Stimulated activated CD4-positive, alpha-beta T cell treated with anti-CD3 and anti-CD28 coated beads, TNF-alpha, amount 100 ng/mL, for 1 hour (primary cell): ENCODE measurements around the gene NOA1.
"Not testable (repeated sequence)": the region's sequence is repeated elsewhere in the genome, so short reads cannot be mapped to it uniquely, and the experiment has no call there.

Experiments
- DNase-seq, 3 donors: peaks; one replicate each; pipeline ENCODE4 v3.0.0-alpha.2; 2020; ENCODE audit warnings: low read depth in 3 of 3, low spot score in 1 of 3

NOA1 gene

GRCh38 chr4:56959100-56959499, 18.3 kb downstream of the NOA1 start:
- DNase-seq = no peak

DNA sequence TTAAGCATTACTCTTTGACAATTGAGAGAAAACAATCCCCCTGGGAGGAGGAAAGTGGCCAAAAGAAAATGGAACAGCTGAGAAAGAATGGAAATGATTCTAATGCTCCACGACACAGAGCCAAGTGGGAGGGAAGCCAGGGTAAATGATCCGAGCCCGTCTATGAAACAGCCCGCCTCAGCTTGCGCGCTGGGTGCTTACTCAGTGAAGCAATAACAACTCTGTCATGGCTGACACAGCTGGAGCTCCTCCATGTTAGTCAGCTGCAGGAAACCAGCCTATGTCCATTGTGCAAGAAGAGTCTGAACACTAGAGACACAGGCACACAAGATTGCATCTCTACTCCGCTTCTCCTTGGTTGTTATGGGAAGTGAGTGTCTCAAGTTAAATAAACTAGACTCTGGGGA, 19.3 kb downstream of the NOA1 start:
- DNase-seq = no peak

DNA sequence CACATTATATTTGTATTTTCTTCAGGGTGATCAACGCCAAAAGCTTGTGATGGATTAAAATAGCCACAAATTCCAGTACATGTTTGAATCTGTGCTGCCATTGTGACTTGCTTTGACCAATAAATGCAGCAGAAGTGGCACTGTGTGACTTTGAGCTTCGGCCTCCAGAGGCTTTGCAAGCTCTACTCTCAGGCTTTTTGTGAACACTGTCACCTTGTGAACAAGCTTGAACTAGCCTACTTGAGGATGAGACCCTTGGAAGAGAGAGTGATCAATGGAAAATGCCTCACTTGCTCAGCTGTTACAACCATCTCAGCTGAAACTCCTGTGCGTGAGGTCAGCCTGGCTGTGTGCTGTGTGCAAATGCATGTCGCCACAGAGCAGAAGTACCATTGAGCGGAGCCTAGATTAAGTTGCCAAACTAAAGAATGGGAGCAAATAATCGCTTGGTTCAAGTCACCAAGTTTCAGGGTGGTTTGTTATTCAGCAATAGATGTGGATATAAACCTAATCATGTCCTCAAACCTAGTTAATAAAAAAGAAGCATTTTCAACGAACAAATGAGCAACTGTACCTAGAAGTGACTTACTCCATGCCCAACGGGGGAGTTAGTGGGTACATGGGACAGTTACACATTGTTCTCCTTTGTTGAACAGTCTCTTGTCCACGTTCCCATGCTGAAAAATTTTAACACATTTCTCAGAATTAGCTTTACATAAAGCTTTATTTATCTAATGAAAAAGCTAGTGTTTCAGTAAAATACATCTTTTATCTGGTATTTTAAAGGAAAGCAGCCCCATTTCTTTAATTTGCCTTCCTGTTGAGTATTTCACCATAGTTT, 23.5 kb downstream of the NOA1 start:
- DNase-seq = no peak

DNA sequence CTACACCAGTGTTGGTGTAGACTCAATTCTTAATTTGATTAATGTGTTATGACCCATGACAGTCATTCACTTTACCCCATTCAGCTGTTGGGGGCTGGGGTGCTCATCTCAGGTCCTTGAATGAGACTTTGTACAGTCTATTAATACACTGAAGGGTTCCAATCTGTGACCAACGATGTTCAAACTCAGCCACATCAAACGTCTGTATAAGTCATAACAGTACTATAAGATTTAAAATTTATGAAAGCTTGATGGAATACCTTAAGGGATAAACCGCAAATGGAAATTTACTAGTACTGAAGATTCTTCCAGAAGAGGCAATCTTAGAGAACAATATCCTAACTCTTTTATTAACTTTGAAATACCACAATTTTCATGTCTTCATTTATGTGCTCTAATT, 36.0 kb downstream of the NOA1 start:
- DNase-seq = no peak

GRCh38 chr4:56940971-56941370, 36.4 kb downstream of the NOA1 start:
- no peak for DNase-seq

- DNase-seq = no peak
Measured at GRCh38 chr4:56940403-56940802, 37.0 kb downstream of the NOA1 start.

- DNase-seq = not testable (repeated sequence)
Measured at GRCh38 chr4:56939826-56940225, 37.6 kb downstream of the NOA1 start.

DNA sequence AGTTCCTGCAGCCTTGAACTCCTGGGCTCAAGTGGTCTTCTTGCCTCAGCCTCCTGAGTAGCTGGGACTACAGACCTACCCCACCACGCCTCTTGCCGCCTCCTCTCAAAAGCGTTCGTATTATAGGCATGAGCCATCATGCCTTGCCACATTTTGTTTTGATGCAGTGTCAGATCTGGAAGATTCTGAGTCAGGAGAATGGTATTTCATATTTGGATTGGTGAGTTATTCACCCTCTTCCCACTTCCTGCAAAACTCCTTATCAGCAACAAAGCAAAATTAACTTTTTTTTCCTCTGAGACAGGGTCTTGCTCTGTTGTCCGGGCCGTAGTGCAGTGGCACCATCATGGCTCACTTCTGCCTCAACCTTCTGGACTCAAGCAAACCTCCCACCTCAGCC, 40.1 kb downstream of the NOA1 start:
- DNase-seq = no peak

DNA sequence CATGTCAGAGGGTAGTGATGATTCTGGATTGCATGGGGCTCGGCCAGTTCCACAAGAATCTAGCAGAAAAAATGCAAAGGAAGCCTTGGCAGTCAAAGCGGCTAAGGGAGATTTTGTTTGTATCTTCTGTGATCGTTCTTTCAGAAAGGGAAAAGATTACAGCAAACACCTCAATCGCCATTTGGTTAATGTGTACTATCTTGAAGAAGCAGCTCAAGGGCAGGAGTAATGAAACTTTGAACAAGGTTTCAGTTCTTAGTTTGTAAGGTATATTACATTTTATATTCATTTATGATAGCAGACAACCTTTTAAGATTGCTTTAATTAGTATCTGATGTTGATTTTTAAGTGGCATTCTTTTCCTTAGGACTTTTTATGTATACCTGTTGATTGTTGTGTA, 45.5 kb downstream of the NOA1 start:
- no peak for DNase-seq

DNA sequence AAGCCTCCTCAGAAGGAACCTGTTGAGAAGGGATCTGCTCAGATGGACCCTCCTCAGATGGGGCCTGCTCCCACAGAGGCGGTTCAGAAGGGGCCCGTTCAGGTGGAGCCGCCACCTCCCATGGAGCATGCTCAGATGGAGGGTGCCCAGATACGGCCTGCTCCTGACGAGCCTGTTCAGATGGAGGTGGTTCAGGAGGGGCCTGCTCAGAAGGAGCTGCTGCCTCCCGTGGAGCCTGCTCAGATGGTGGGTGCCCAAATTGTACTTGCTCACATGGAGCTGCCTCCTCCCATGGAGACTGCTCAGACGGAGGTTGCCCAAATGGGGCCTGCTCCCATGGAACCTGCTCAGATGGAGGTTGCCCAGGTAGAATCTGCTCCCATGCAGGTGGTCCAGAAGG, 46.8 kb downstream of the NOA1 start:
- DNase-seq = no peak

DNA sequence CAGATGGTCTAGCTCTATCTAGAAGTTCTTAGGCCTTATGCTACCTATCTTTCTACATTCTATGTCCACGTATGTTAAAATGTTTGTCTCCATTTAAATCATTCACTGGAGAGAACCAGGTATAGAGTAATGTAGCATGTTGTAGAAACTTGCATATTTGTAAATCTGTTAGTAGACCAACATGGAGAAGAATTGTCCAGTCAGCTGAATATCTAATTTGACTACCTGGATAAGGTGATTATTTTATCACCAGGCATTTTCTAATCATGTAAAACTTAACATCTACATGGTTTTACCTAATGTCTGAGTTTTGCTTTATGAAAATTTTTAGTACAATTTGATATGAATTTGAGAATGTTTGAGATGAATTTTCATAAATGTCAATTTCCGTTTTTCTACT, 50.2 kb downstream of the NOA1 start:
- DNase-seq = no peak

GRCh38 chr4:56914977-56915376, 62.4 kb downstream of the NOA1 start:
- not testable (repeated sequence) for DNase-seq

DNA sequence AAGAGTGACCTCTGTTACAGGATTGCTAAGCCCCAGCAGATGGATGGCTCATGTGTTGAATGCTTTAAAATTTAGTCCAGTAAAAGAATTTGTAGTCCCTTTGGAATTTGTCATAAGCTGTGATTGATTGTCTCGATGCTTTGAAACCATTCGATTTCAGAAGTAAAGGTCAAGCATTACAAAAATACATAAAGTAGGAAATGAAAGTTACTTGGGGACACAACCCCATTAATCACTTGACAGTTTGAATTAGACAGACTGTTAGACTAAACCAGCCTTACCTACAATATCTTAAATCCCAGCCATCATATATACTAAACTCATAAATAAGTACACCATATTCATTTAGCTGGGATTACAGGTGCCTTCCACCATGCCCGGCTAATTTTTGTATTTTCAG, 63.1 kb downstream of the NOA1 start:
- no peak for DNase-seq
